Cerebellar nuclear complex (tissue), 1 donor: Measurements from ENCODE around the gene RRAGC.
A peak's percentile ranks its signal among the peaks of the same experiment; 100 is the strongest.

ENCODE experiments used
- DNase-seq, 2 experiments: peaks; one replicate each; lab custom pipeline; 2025; lab: John Stamatoyannopoulos, UW

Gene RRAGC

GRCh38 chr1:38859561-38860453, at the start of gene RRAGC:
Gene RRAGC (minus strand): TSS chr1:38859772. CDS start chr1:38859646, 126 bp downstream.
- DNase-seq = peak; percentile 87 to 96

- peak; percentile 15 to 44 for DNase-seq
These were observed 49.2 kb upstream of the RRAGC start for GRCh38 chr1:38908821-38909220.

- no peak for DNase-seq
These were observed 46.4 kb upstream of the RRAGC start for GRCh38 chr1:38905985-38906384.

- no peak for DNase-seq
These were observed 40.0 kb upstream of the RRAGC start for GRCh38 chr1:38899560-38899959.

GRCh38 chr1:38898653-38899230, 39.2 kb upstream of the RRAGC start:
- no peak for DNase-seq

- DNase-seq = no peak
These were observed 36.6 kb upstream of the RRAGC start for GRCh38 chr1:38896169-38896568.

GRCh38 chr1:38892976-38893375, 33.4 kb upstream of the RRAGC start:
- DNase-seq = no peak

GRCh38 chr1:38891753-38892152, 32.2 kb upstream of the RRAGC start:
- no peak for DNase-seq

GRCh38 chr1:38889589-38889988, 30.0 kb upstream of the RRAGC start:
- DNase-seq = no peak

GRCh38 chr1:38888423-38889333, 29.1 kb upstream of the RRAGC start:
- no peak for DNase-seq

- no peak for DNase-seq
These were observed 25.5 kb upstream of the RRAGC start for GRCh38 chr1:38885092-38885491.

GRCh38 chr1:38881487-38881886, 21.9 kb upstream of the RRAGC start, which contains the start of gene GJA9:
Gene GJA9 (minus strand): TSS chr1:38881587. CDS start chr1:38876098, 5,489 bp downstream.
- no peak for DNase-seq

- no peak for DNase-seq
These were observed 16.2 kb upstream of the RRAGC start for GRCh38 chr1:38875811-38876210.

GRCh38 chr1:38873027-38873969, 13.7 kb upstream of the RRAGC start, which contains the start of gene MYCBP:
Gene MYCBP (minus strand): TSS chr1:38873348. CDS start chr1:38873305, 43 bp downstream.
- peak; percentile 89 to 92 for DNase-seq

- no peak for DNase-seq
These were observed 12.9 kb upstream of the RRAGC start for GRCh38 chr1:38872401-38873026.

GRCh38 chr1:38870996-38871395, 11.4 kb upstream of the RRAGC start:
- DNase-seq = no peak

GRCh38 chr1:38867208-38867607, 7.6 kb upstream of the RRAGC start:
- DNase-seq = no peak

- no peak for DNase-seq
These were observed 5.6 kb upstream of the RRAGC start for GRCh38 chr1:38865112-38865715.

- DNase-seq = no peak
These were observed 853 bp upstream of the RRAGC start for GRCh38 chr1:38860454-38860795.
